GM12878 (cell line): ENCODE data around the gene TMEM144. TPM values are rescaled to one million over a fixed set of nuclear protein-coding genes. Genes with fewer than 3 reads are reported as not detected.

Source experiments
- DPF2 ChIP-seq: fragments of 450-650 bp; IDR thresholded peaks from 2 replicates; pipeline ENCODE4 v1.6.1; 2017; ENCODE audit warnings: mild to moderate bottlenecking
- polyA plus RNA-seq, 11 experiments: library from polyadenylated mRNA; depleted of rRNA in 4 of 11; unstranded in 6 of 11; stranded (reverse) in 5 of 11; fragments of >200 nt; fragmentation: Nextera tagmentation in 4 of 11; fragmentation: Illumina TruSeq in 1 of 11; extraction: Ambion mirVana in 4 of 11; extraction: Trizol in 1 of 11; gene quantifications; 1 replicate in 1 of 11; 2 replicates in 10 of 11; pipeline versions ENCODE4 v1.2.1 to v1.2.3, GENCODE V29; 2011 to 2016; ENCODE audit warnings: inconsistent platforms in 2 of 11, missing spikeins in 2 of 11, low read depth in 1 of 11
- total RNA-seq, 4 experiments: library from RNA; depleted of rRNA in 3 of 4; stranded (reverse); fragments of >200 nt in 3 of 4; fragmentation: Illumina TruSeq in 1 of 4; extraction: Trizol in 1 of 4; gene quantifications; 2 replicates each; pipeline versions ENCODE4 v1.2.1 to v1.2.3, GENCODE V29; 2013 to 2021
- TF ChIP-seq, protein P1 (sequence below): fragments of 450-650 bp; IDR thresholded peaks from 2 replicates; pipeline ENCODE4 v1.6.1; 2017; ENCODE audit warnings: antibody characterized with exemption, mild to moderate bottlenecking, moderate library complexity
- TF ChIP-seq, protein P2 (sequence below), 3 experiments: IDR thresholded peaks in 2 of 3; conservative IDR thresholded peaks in 1 of 3; 2 replicates each; pipeline ENCODE4 v1.5.1; 2011; ENCODE audit warnings: low read depth in 3 of 3, low read length in 3 of 3, mild to moderate bottlenecking in 3 of 3, control low read depth in 2 of 3, moderate library complexity in 2 of 3, inconsistent platforms in 1 of 3, mixed read lengths in 1 of 3; ENCODE audit not compliant: control insufficient read depth in 2 of 3, insufficient read depth in 1 of 3; ENCODE audit errors: extremely low read depth in 1 of 3

Gene TMEM144
- total and polyA plus RNA-seq, 10 of the 15 experiments (the other 5 are each of a cell fraction or from before 2014, with no cell fraction given) = 0.08 to 1.8 (median 1.4) TPM

- TF ChIP-seq, protein P1, sequence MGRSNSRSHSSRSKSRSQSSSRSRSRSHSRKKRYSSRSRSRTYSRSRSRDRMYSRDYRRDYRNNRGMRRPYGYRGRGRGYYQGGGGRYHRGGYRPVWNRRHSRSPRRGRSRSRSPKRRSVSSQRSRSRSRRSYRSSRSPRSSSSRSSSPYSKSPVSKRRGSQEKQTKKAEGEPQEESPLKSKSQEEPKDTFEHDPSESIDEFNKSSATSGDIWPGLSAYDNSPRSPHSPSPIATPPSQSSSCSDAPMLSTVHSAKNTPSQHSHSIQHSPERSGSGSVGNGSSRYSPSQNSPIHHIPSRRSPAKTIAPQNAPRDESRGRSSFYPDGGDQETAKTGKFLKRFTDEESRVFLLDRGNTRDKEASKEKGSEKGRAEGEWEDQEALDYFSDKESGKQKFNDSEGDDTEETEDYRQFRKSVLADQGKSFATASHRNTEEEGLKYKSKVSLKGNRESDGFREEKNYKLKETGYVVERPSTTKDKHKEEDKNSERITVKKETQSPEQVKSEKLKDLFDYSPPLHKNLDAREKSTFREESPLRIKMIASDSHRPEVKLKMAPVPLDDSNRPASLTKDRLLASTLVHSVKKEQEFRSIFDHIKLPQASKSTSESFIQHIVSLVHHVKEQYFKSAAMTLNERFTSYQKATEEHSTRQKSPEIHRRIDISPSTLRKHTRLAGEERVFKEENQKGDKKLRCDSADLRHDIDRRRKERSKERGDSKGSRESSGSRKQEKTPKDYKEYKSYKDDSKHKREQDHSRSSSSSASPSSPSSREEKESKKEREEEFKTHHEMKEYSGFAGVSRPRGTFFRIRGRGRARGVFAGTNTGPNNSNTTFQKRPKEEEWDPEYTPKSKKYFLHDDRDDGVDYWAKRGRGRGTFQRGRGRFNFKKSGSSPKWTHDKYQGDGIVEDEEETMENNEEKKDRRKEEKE = no peak
- TF ChIP-seq, protein P2, sequence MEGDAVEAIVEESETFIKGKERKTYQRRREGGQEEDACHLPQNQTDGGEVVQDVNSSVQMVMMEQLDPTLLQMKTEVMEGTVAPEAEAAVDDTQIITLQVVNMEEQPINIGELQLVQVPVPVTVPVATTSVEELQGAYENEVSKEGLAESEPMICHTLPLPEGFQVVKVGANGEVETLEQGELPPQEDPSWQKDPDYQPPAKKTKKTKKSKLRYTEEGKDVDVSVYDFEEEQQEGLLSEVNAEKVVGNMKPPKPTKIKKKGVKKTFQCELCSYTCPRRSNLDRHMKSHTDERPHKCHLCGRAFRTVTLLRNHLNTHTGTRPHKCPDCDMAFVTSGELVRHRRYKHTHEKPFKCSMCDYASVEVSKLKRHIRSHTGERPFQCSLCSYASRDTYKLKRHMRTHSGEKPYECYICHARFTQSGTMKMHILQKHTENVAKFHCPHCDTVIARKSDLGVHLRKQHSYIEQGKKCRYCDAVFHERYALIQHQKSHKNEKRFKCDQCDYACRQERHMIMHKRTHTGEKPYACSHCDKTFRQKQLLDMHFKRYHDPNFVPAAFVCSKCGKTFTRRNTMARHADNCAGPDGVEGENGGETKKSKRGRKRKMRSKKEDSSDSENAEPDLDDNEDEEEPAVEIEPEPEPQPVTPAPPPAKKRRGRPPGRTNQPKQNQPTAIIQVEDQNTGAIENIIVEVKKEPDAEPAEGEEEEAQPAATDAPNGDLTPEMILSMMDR (IDR thresholded peaks at IDR 0.05 in 2 of 3, conservative IDR thresholded peaks at IDR 0.05 in 1 of 3; ENCODE audit: control insufficient read depth in 2 of 3, extremely low read depth in 1 of 3, insufficient read depth in 1 of 3, low read depth in 3 of 3, low read length in 3 of 3) = no peak
- no peak for TF ChIP-seq DPF2
Measured at GRCh38 chr4:158304694-158305093, 94.4 kb downstream of the TMEM144 start (continued).

Other genes starting within 250 kb of the TMEM144 start
- under 0.01 and 0.05 TPM in 2 replicates for gene GASK1B, start 37.5 kb upstream of the TMEM144 start, total RNA-seq (2014; rRNA removed)
- 0.09 TPM in 2 replicates for gene GASK1B, start 37.5 kb upstream of the TMEM144 start, total RNA-seq (2014; rRNA removed; fragmentation: Illumina TruSeq; extraction: Trizol)
- gene GASK1B, start 37.5 kb upstream of the TMEM144 start, total RNA-seq (2021) = 0.21 TPM in 2 replicates
- 0.05 and 0.13 TPM in 2 replicates for gene GASK1B, start 37.5 kb upstream of the TMEM144 start, polyA plus RNA-seq (2011; rRNA removed)
- 0.07 and 0.76 TPM in 2 replicates for gene GASK1B, start 37.5 kb upstream of the TMEM144 start, polyA plus RNA-seq (2014; fragmentation: Illumina TruSeq; extraction: Trizol)
- gene GASK1B, start 37.5 kb upstream of the TMEM144 start, polyA plus RNA-seq (2014; fragmentation: Nextera tagmentation; extraction: Ambion mirVana) = under 1 TPM in 1 of 2 experiments, not detected in 1; 0.02 TPM
- gene GASK1B, start 37.5 kb upstream of the TMEM144 start, polyA plus RNA-seq (2014; rRNA removed) = 0.04 TPM in 1 of 2 replicates, not detected in the other
- gene GASK1B, start 37.5 kb upstream of the TMEM144 start, polyA plus RNA-seq (2016; fragmentation: Nextera tagmentation; extraction: Ambion mirVana) = under 1 TPM; 0.15 to 0.20 TPM